PFSK-1 (cell line): ENCODE measurements around the gene PFKFB3.

Experiments
- FOXP2 ChIP-seq: optimal IDR thresholded peaks from 2 replicates; pipeline ENCODE3; 2011; ENCODE audit warnings: borderline replicate concordance, control low read depth, inconsistent platforms; ENCODE audit not compliant: insufficient read depth; ENCODE audit errors: extremely low read length, extremely low read depth
- POLR2AphosphoS5 ChIP-seq: IDR thresholded peaks from 2 replicates; pipeline ENCODE4 v1.6.1; 2012; ENCODE audit warnings: low read depth, mild to moderate bottlenecking, control low read depth, low read length, moderate library complexity
- SIN3A ChIP-seq: IDR thresholded peaks from 2 replicates; pipeline ENCODE4 v1.6.1; 2012; ENCODE audit warnings: mild to moderate bottlenecking, low read length, moderate library complexity, borderline replicate concordance; ENCODE audit not compliant: insufficient read depth
- TAF1 ChIP-seq: IDR thresholded peaks from 2 replicates; pipeline ENCODE4 v1.6.1; 2012; ENCODE audit warnings: low read length, control low read depth, borderline replicate concordance; ENCODE audit not compliant: insufficient read depth
- TF ChIP-seq, protein P1 (sequence below), 2 experiments: IDR thresholded peaks; 2 replicates each; pipeline versions ENCODE4 v1.6.1 to v1.8.0; 2011 to 2012; ENCODE audit warnings: low read depth in 2 of 2, low read length in 2 of 2, control low read depth in 1 of 2, inconsistent platforms in 1 of 2, mild to moderate bottlenecking in 1 of 2, moderate library complexity in 1 of 2; ENCODE audit not compliant: insufficient read depth in 1 of 2

The PFKFB3 gene

GRCh38 chr10:6179078-6179477 is 23.7 kb upstream of the PFKFB3 start:
- TF ChIP-seq FOXP2 (no peak), SIN3A (no peak), POLR2AphosphoS5 (no peak), TAF1 (no peak)
- TF ChIP-seq, protein P1, sequence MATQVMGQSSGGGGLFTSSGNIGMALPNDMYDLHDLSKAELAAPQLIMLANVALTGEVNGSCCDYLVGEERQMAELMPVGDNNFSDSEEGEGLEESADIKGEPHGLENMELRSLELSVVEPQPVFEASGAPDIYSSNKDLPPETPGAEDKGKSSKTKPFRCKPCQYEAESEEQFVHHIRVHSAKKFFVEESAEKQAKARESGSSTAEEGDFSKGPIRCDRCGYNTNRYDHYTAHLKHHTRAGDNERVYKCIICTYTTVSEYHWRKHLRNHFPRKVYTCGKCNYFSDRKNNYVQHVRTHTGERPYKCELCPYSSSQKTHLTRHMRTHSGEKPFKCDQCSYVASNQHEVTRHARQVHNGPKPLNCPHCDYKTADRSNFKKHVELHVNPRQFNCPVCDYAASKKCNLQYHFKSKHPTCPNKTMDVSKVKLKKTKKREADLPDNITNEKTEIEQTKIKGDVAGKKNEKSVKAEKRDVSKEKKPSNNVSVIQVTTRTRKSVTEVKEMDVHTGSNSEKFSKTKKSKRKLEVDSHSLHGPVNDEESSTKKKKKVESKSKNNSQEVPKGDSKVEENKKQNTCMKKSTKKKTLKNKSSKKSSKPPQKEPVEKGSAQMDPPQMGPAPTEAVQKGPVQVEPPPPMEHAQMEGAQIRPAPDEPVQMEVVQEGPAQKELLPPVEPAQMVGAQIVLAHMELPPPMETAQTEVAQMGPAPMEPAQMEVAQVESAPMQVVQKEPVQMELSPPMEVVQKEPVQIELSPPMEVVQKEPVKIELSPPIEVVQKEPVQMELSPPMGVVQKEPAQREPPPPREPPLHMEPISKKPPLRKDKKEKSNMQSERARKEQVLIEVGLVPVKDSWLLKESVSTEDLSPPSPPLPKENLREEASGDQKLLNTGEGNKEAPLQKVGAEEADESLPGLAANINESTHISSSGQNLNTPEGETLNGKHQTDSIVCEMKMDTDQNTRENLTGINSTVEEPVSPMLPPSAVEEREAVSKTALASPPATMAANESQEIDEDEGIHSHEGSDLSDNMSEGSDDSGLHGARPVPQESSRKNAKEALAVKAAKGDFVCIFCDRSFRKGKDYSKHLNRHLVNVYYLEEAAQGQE (IDR thresholded peaks at IDR 0.05; ENCODE audit: insufficient read depth in 1 of 2, low read depth in 2 of 2, low read length in 2 of 2) = no peak

- TF ChIP-seq POLR2AphosphoS5 (no peak), SIN3A (no peak), FOXP2 (no peak), TAF1 (no peak)
- TF ChIP-seq, protein P1 (IDR thresholded peaks at IDR 0.05; ENCODE audit: insufficient read depth in 1 of 2, low read depth in 2 of 2, low read length in 2 of 2) = no peak
Measured at GRCh38 chr10:6180480-6181110, 22.1 kb upstream of the PFKFB3 start.

- TF ChIP-seq SIN3A (no peak), TAF1 (no peak), POLR2AphosphoS5 (no peak), FOXP2 (no peak)
- TF ChIP-seq, protein P1 (IDR thresholded peaks at IDR 0.05; ENCODE audit: insufficient read depth in 1 of 2, low read depth in 2 of 2, low read length in 2 of 2) = no peak
Measured at GRCh38 chr10:6181249-6181648, 21.5 kb upstream of the PFKFB3 start.

- TF ChIP-seq, protein P1 (IDR thresholded peaks at IDR 0.05; ENCODE audit: insufficient read depth in 1 of 2, low read depth in 2 of 2, low read length in 2 of 2) = no peak
- TF ChIP-seq SIN3A (no peak), POLR2AphosphoS5 (no peak), TAF1 (no peak), FOXP2 (no peak)
Measured at GRCh38 chr10:6182454-6183098, 20.2 kb upstream of the PFKFB3 start.
